EH (cell line): ENCODE measurements around the gene TRABD2B.

Source experiments
- DNase-seq: peaks from one replicate; pipeline ENCODE4 v3.0.0-alpha.2; 2015; ENCODE audit warnings: low read depth

TRABD2B gene

GRCh38 chr1:47908258-47908657, 88.9 kb downstream of the TRABD2B start:
- no peak for DNase-seq

GRCh38 chr1:47907177-47907528, 90.0 kb downstream of the TRABD2B start:
- DNase-seq = no peak

- no peak for DNase-seq
Measured at GRCh38 chr1:47906527-47907176, 90.5 kb downstream of the TRABD2B start.

- peak; percentile 4 for DNase-seq
Measured at GRCh38 chr1:47906009-47906432, 91.2 kb downstream of the TRABD2B start.

GRCh38 chr1:47903723-47904122, 93.5 kb downstream of the TRABD2B start:
- no peak for DNase-seq

GRCh38 chr1:47901001-47901575, 96.1 kb downstream of the TRABD2B start:
- no peak for DNase-seq

GRCh38 chr1:47898133-47898845, 98.9 kb downstream of the TRABD2B start:
- no peak for DNase-seq

- no peak for DNase-seq
Measured at GRCh38 chr1:47895279-47896125, 101.7 kb downstream of the TRABD2B start.

- peak; percentile 52 for DNase-seq
Measured at GRCh38 chr1:47894410-47895278, 102.5 kb downstream of the TRABD2B start.

GRCh38 chr1:47893412-47893811, 103.8 kb downstream of the TRABD2B start:
- DNase-seq = no peak

GRCh38 chr1:47890779-47891178, 106.4 kb downstream of the TRABD2B start:
- no peak for DNase-seq

- no peak for DNase-seq
Measured at GRCh38 chr1:47888294-47888629, 108.9 kb downstream of the TRABD2B start.

- DNase-seq = no peak
Measured at GRCh38 chr1:47887475-47888293, 109.5 kb downstream of the TRABD2B start.

- no peak for DNase-seq
Measured at GRCh38 chr1:47887060-47887459, 110.1 kb downstream of the TRABD2B start.

GRCh38 chr1:47886141-47886540, 111.0 kb downstream of the TRABD2B start:
- DNase-seq = no peak

- DNase-seq = no peak
Measured at GRCh38 chr1:47885062-47885830, 111.9 kb downstream of the TRABD2B start.

- DNase-seq = no peak
Measured at GRCh38 chr1:47883963-47884362, 113.2 kb downstream of the TRABD2B start.

- peak; percentile 55 for DNase-seq
Measured at GRCh38 chr1:47881505-47882442, 115.4 kb downstream of the TRABD2B start.

- DNase-seq = no peak
Measured at GRCh38 chr1:47876587-47876963, 120.6 kb downstream of the TRABD2B start.
